Measurements from ENCODE around the gene INF2.

The INF2 gene

GRCh38 chr14:104706733-104707607 is 17.6 kb downstream of the INF2 start:
- Histone ChIP-seq H3F3A (ENCODE audit: insufficient read depth, low read length) (no peaks in the 10 kb centered on the region), H3K4me1 (ENCODE audit: insufficient read depth, low read length, severe bottlenecking) (no peaks in the 10 kb centered on the region), H3K27ac (ENCODE audit: low read depth, low read length, poor library complexity, severe bottlenecking) (no peak overlapping the region), H3K9me3 (ENCODE audit: low read length) (no peaks in the 10 kb centered on the region), H2AFZ (ENCODE audit: low read length) (no peak overlapping the region), H4K20me1 (ENCODE audit: insufficient read depth, low read length) (no peaks in the 10 kb centered on the region), H3K4me2 (ENCODE audit: low read length) (no peak overlapping the region), H3K9me2 (ENCODE audit: low read depth, low read length) (no peaks in the 10 kb centered on the region), H3K36me3 (ENCODE audit: insufficient read depth, low read length) (no peaks in the 10 kb centered on the region), H3K27me3 (ENCODE audit: insufficient read depth, low read length) (peaks cover 9% of the 10 kb centered on the region; the same call in 1 of the 2 replicates), H3K9ac (ENCODE audit: low read length) (no peak overlapping the region), H3K79me2 (ENCODE audit: insufficient read depth, low read length) (no peaks in the 10 kb centered on the region), H3K4me3 (ENCODE audit: low read depth, low read length, poor library complexity, severe bottlenecking) (no peak overlapping the region)
- TF ChIP-seq CTCF (IDR thresholded peaks at IDR 0.05; ENCODE audit: low read length) (no peak), EZH2 (IDR thresholded peaks at IDR 0.05; ENCODE audit: borderline replicate concordance, low read length) (no peak)

- H3K36me3 ChIP-seq (ENCODE audit: insufficient read depth, low read length), result no peaks in the 10 kb centered on the region
- no peaks in the 10 kb centered on the region for H3K79me2 ChIP-seq (ENCODE audit: insufficient read depth, low read length)
- no peaks in the 10 kb centered on the region for H3K9me3 ChIP-seq (ENCODE audit: low read length)
- TF ChIP-seq EZH2 (IDR thresholded peaks at IDR 0.05; ENCODE audit: borderline replicate concordance, low read length) (no peak), CTCF (IDR thresholded peaks at IDR 0.05; ENCODE audit: low read length) (no peak)
- H3K4me2 ChIP-seq (ENCODE audit: low read length), result no peak overlapping the region
- H3K27ac ChIP-seq (ENCODE audit: low read depth, low read length, poor library complexity, severe bottlenecking), result no peak overlapping the region
- H3K27me3 ChIP-seq (ENCODE audit: insufficient read depth, low read length), result peaks cover 13% of the 10 kb centered on the region; the same call in 1 of the 2 replicates
- no peaks in the 10 kb centered on the region for H4K20me1 ChIP-seq (ENCODE audit: insufficient read depth, low read length)
- H3K9ac ChIP-seq (ENCODE audit: low read length), result no peak overlapping the region
- H3K4me3 ChIP-seq (ENCODE audit: low read depth, low read length, poor library complexity, severe bottlenecking), result no peak overlapping the region
- no peaks in the 10 kb centered on the region for H3K4me1 ChIP-seq (ENCODE audit: insufficient read depth, low read length, severe bottlenecking)
- no peaks in the 10 kb centered on the region for H3F3A ChIP-seq (ENCODE audit: insufficient read depth, low read length)
- H3K9me2 ChIP-seq (ENCODE audit: low read depth, low read length), result no peaks in the 10 kb centered on the region
- H2AFZ ChIP-seq (ENCODE audit: low read length), result no peak overlapping the region
Measured at GRCh38 chr14:104707608-104708595, 18.5 kb downstream of the INF2 start.

GRCh38 chr14:104708606-104709268 is 19.3 kb downstream of the INF2 start:
- no peak overlapping the region for H2AFZ ChIP-seq (ENCODE audit: low read length)
- H3K9ac ChIP-seq (ENCODE audit: low read length), result no peak overlapping the region
- no peaks in the 10 kb centered on the region for H3K79me2 ChIP-seq (ENCODE audit: insufficient read depth, low read length)
- H3K36me3 ChIP-seq (ENCODE audit: insufficient read depth, low read length), result no peaks in the 10 kb centered on the region
- H3K27me3 ChIP-seq (ENCODE audit: insufficient read depth, low read length), result peaks cover 16% of the 10 kb centered on the region; the same call in 1 of the 2 replicates
- H3K4me3 ChIP-seq (ENCODE audit: low read depth, low read length, poor library complexity, severe bottlenecking), result no peak overlapping the region
- peak; percentile 97 for TF ChIP-seq CTCF (IDR thresholded peaks at IDR 0.05; ENCODE audit: low read length)
- no peak for TF ChIP-seq EZH2 (IDR thresholded peaks at IDR 0.05; ENCODE audit: borderline replicate concordance, low read length)
- no peaks in the 10 kb centered on the region for H4K20me1 ChIP-seq (ENCODE audit: insufficient read depth, low read length)
- no peak overlapping the region for H3K27ac ChIP-seq (ENCODE audit: low read depth, low read length, poor library complexity, severe bottlenecking)
- no peaks in the 10 kb centered on the region for H3K4me1 ChIP-seq (ENCODE audit: insufficient read depth, low read length, severe bottlenecking)
- H3K9me2 ChIP-seq (ENCODE audit: low read depth, low read length), result no peaks in the 10 kb centered on the region
- H3K9me3 ChIP-seq (ENCODE audit: low read length), result no peaks in the 10 kb centered on the region
- no peak overlapping the region for H3K4me2 ChIP-seq (ENCODE audit: low read length)
- H3F3A ChIP-seq (ENCODE audit: insufficient read depth, low read length), result no peaks in the 10 kb centered on the region
